Endothelial cell of umbilical vein (primary cell): ENCODE results near the gene DSG3. TPM values are rescaled to one million over a fixed set of nuclear protein-coding genes. Genes with fewer than 3 reads are reported as not detected.

Experiments used
- BruUV-seq: library from RNA; stranded (reverse); fragments of 400-500 nt; replicated peaks from 2 replicates; lab custom pipeline; 2021; lab: Mats Ljungman, UMichigan
- CTCF ChIA-PET: fragments of 300-600, 350-600 bp; sonication (Branson Sonifier 250); formaldehyde crosslinking; loops from one replicate; lab custom pipeline; 2021; ENCODE audit warnings: antibody characterized with exemption, inconsistent platforms; lab: Charles Lee
- POLR2A ChIA-PET: fragments of 300-600, 350-600 bp; sonication (Branson Sonifier 250); formaldehyde crosslinking; loops from one replicate; lab custom pipeline; 2021; ENCODE audit warnings: antibody characterized with exemption, inconsistent platforms; lab: Charles Lee
- DNase-seq: peaks from one replicate; pipeline ENCODE4 v3.0.0-alpha.2; 2011; ENCODE audit warnings: low read depth, low spot score
- FAIRE-seq: peaks from 2 replicates; lab custom pipeline; 2011; peaks lifted over from hg19 to GRCh38; lab: Jason Lieb, UNC
- H2AFZ ChIP-seq: 2 replicates; pipeline ENCODE4 v1.6.0; 2012; ENCODE audit warnings: low read depth, low read length, control low read depth, inconsistent platforms
- H3K27ac ChIP-seq: 2 replicates; pipeline ENCODE4 v1.5.1; 2011; ENCODE audit warnings: low read depth, mild to moderate bottlenecking, control low read depth, low read length, moderate library complexity; ENCODE audit not compliant: insufficient read depth
- H3K27me3 ChIP-seq, 2 experiments: 2 replicates each; pipeline versions ENCODE4 v1.6.0 to v1.6.1; 2011; ENCODE audit warnings: low read length in 2 of 2, mixed read lengths in 1 of 2; ENCODE audit not compliant: control insufficient read depth in 2 of 2, insufficient read depth in 2 of 2
- H3K36me3 ChIP-seq, 2 experiments: 2 replicates in 1 of 2; 3 replicates in 1 of 2; pipeline ENCODE4 v1.5.1; 2011; ENCODE audit warnings: low read length in 2 of 2, mild to moderate bottlenecking in 1 of 2, moderate library complexity in 1 of 2; ENCODE audit not compliant: control insufficient read depth in 2 of 2, insufficient read depth in 2 of 2; ENCODE audit errors: extremely low read depth in 1 of 2
- H3K4me1 ChIP-seq: 3 replicates; pipeline ENCODE4 v1.5.1; 2011; ENCODE audit warnings: mild to moderate bottlenecking, low read length; ENCODE audit not compliant: control insufficient read depth, insufficient read depth; ENCODE audit errors: extremely low read depth
- H3K4me2 ChIP-seq: 2 replicates; pipeline ENCODE4 v1.6.1; 2011; ENCODE audit warnings: low read length, control low read depth, mixed read lengths; ENCODE audit not compliant: insufficient read depth
- H3K4me3 ChIP-seq, 3 experiments: fragments of 200-600 bp in 1 of 3; sonication (generic), shearing (Covaris generic) in 1 of 3; replicated peaks in 1 of 3; 2 replicates each; pipeline ENCODE4 v1.5.1; 2011 to 2016; ENCODE audit warnings: control low read depth in 3 of 3, low read length in 3 of 3, mild to moderate bottlenecking in 2 of 3, inconsistent platforms in 1 of 3, low read depth in 1 of 3, moderate library complexity in 1 of 3; ENCODE audit not compliant: insufficient read depth in 1 of 3
- H3K79me2 ChIP-seq: 2 replicates; pipeline ENCODE4 v1.6.0; 2012; ENCODE audit warnings: low read length, inconsistent platforms; ENCODE audit not compliant: control insufficient read depth, insufficient read depth
- H3K9ac ChIP-seq: replicated peaks from 2 replicates; pipeline ENCODE3; 2011; ENCODE audit warnings: low read length, control low read depth; ENCODE audit not compliant: insufficient read depth; ENCODE audit errors: extremely low read depth
- H3K9me1 ChIP-seq: replicated peaks from 3 replicates; pipeline ENCODE4 v1.6.0; 2011; ENCODE audit warnings: mild to moderate bottlenecking, low read length; ENCODE audit not compliant: control insufficient read depth, insufficient read depth; ENCODE audit errors: extremely low read depth
- H3K9me3 ChIP-seq: replicated peaks from 2 replicates; pipeline ENCODE4 v1.5.1; 2012; ENCODE audit warnings: low read length, inconsistent platforms; ENCODE audit not compliant: control insufficient read depth, insufficient read depth
- H4K20me1 ChIP-seq: replicated peaks from 2 replicates; pipeline ENCODE3; 2011; ENCODE audit warnings: mild to moderate bottlenecking, low read length; ENCODE audit not compliant: control insufficient read depth, insufficient read depth; ENCODE audit errors: extremely low read depth
- EZH2 ChIP-seq: IDR thresholded peaks from 2 replicates; pipeline ENCODE4 v1.6.1; 2012; ENCODE audit warnings: borderline replicate concordance, low read depth, mild to moderate bottlenecking, moderate library complexity, low read length, inconsistent platforms; ENCODE audit not compliant: severe bottlenecking
- FOS ChIP-seq: IDR thresholded peaks from 2 replicates; pipeline ENCODE4 v1.6.1; 2011; ENCODE audit warnings: mild to moderate bottlenecking, low read length, moderate library complexity, borderline replicate concordance; ENCODE audit not compliant: insufficient read depth
- GATA2 ChIP-seq: IDR thresholded peaks from 2 replicates; pipeline ENCODE4 v1.7.0; 2011; ENCODE audit warnings: low read depth, mild to moderate bottlenecking, moderate library complexity, mixed read lengths, low read length; ENCODE audit not compliant: insufficient read length, insufficient read depth
- JUN ChIP-seq: IDR thresholded peaks from 2 replicates; pipeline ENCODE4 v1.6.1; 2011; ENCODE audit warnings: borderline replicate concordance, low read depth; ENCODE audit not compliant: insufficient read length, insufficient read depth
- MAX ChIP-seq: IDR thresholded peaks from 2 replicates; pipeline ENCODE4 v1.6.1; 2011; ENCODE audit not compliant: insufficient read depth, insufficient read length
- MYC ChIP-seq: IDR thresholded peaks from one replicate; pipeline ENCODE4 v1.6.1; 2011; ENCODE audit warnings: mild to moderate bottlenecking, low read depth, low read length
- POLR2A ChIP-seq: IDR thresholded peaks from 2 replicates; pipeline ENCODE4 v1.6.1; 2012; ENCODE audit warnings: low read depth, mild to moderate bottlenecking, control low read depth, low read length
- POLR2AphosphoS5 ChIP-seq: IDR thresholded peaks from 2 replicates; pipeline ENCODE4 v1.6.1; 2012; ENCODE audit warnings: low read depth, mild to moderate bottlenecking, control low read depth, low read length, moderate library complexity; ENCODE audit not compliant: insufficient read depth
- dilution Hi-C: fragments of 300-500 bp; cut with MboI; formaldehyde crosslinking; loops from one replicate; pipeline ENCODE4 v1.15.0; 2019; ENCODE audit warnings: low sequenced_read_pairs; ENCODE audit not compliant: extremely low pct_ligation_motif_present
- intact Hi-C: fragments of 100-400 bp; cut with micrococcal nuclease; formaldehyde crosslinking; loops from one replicate; pipeline ENCODE4 v1.10.0; 2022
- polyA plus RNA-seq, 4 experiments: library from polyadenylated mRNA; depleted of rRNA in 3 of 4; stranded (reverse) in 3 of 4; unstranded in 1 of 4; fragments of >200 nt; gene quantifications; 2 replicates each; pipeline versions ENCODE4 v1.2.1 to v1.2.3, GENCODE V29; 2011 to 2012; ENCODE audit warnings: missing spikeins in 1 of 4
- total RNA-seq: library from RNA; stranded (reverse); gene quantifications from 2 replicates; pipeline ENCODE4 v1.2.3, GENCODE V29; 2021
- TF ChIP-seq, protein P1 (sequence below), 2 donors: IDR thresholded peaks; 1 replicate in 1 of 2; 2 replicates in 1 of 2; pipeline ENCODE4 v1.5.1; 2011; ENCODE audit warnings: low read length in 2 of 2, mild to moderate bottlenecking in 2 of 2, moderate library complexity in 2 of 2, control low read depth in 1 of 2, inconsistent platforms in 1 of 2, low read depth in 1 of 2; ENCODE audit not compliant: insufficient read depth in 1 of 2; ENCODE audit errors: extremely low read depth in 1 of 2

DSG3 gene
- total and polyA plus RNA-seq, 2 donors (not counting 3 experiments of a cell fraction or from before 2014, with no cell fraction given) = 0.07 TPM; not detected in 1

- Histone ChIP-seq H3K27ac (no peak overlapping the region), H3K79me2 (no peaks in the 10 kb centered on the region), H3K9ac (no peak overlapping the region), H4K20me1 (peaks cover 2% of the 10 kb centered on the region), H2AFZ (no peak overlapping the region), H3K27me3 (no peaks in the 10 kb centered on the region), H3K4me2 (no peak overlapping the region), H3K9me3 (no peaks in the 10 kb centered on the region), H3K36me3 (no peaks in the 10 kb centered on the region), H3K4me1 (no peaks in the 10 kb centered on the region), H3K4me3 (no peak overlapping the region), H3K9me1 (no peaks in the 10 kb centered on the region)
- CTCF ChIA-PET = interaction anchor here (1.5 to 2.3 kb wide), 2 partner anchors 11 to 13 kb away, joined by 3 to 8 read pairs; no protein-coding TSS in a partner anchor
- POLR2A ChIA-PET = no interaction called here
- dilution Hi-C loops (no loop called here), intact Hi-C loops (no loop called here)
- no peak for FAIRE-seq
- TF ChIP-seq POLR2A = no peak
- TF ChIP-seq FOS = no peak
- TF ChIP-seq GATA2 = no peak
- TF ChIP-seq POLR2AphosphoS5 = no peak
- TF ChIP-seq EZH2 = no peak
- TF ChIP-seq, protein P1, sequence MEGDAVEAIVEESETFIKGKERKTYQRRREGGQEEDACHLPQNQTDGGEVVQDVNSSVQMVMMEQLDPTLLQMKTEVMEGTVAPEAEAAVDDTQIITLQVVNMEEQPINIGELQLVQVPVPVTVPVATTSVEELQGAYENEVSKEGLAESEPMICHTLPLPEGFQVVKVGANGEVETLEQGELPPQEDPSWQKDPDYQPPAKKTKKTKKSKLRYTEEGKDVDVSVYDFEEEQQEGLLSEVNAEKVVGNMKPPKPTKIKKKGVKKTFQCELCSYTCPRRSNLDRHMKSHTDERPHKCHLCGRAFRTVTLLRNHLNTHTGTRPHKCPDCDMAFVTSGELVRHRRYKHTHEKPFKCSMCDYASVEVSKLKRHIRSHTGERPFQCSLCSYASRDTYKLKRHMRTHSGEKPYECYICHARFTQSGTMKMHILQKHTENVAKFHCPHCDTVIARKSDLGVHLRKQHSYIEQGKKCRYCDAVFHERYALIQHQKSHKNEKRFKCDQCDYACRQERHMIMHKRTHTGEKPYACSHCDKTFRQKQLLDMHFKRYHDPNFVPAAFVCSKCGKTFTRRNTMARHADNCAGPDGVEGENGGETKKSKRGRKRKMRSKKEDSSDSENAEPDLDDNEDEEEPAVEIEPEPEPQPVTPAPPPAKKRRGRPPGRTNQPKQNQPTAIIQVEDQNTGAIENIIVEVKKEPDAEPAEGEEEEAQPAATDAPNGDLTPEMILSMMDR (IDR thresholded peaks at IDR 0.05; ENCODE audit: extremely low read depth in 1 of 2, insufficient read depth in 1 of 2, low read depth in 1 of 2, low read length in 2 of 2) = no peak
- no peak for TF ChIP-seq MYC
- no peak for TF ChIP-seq MAX
- TF ChIP-seq JUN = no peak
- BruUV-seq = no TSS peak
- no peak for DNase-seq
Measured at GRCh38 chr18:31429623-31430022, 17.9 kb upstream of the DSG3 start.
